WTC11 (cell line): ENCODE measurements around the gene OSBPL6. TPM values are rescaled to one million over a fixed set of nuclear protein-coding genes. Genes with fewer than 3 reads are reported as not detected.
A peak's percentile ranks its signal among the peaks of the same experiment; 100 is the strongest.

Source experiments
- ATAC-seq: fragments of 200-7000 bp; cut with Tn5 transposase; 2 replicates; pipeline ENCODE4 v1.10.0; 2021; ENCODE audit warnings: mild to moderate bottlenecking, moderate library complexity
- CTCF ChIA-PET: fragments of 300-600 bp; sonication (Branson Sonifier 250); formaldehyde crosslinking; loops from one replicate; lab custom pipeline; 2021; ENCODE audit warnings: antibody characterized with exemption; lab: Charles Lee
- POLR2A ChIA-PET: fragments of 350-600 bp; sonication (Branson Sonifier 250); formaldehyde crosslinking; loops from one replicate; lab custom pipeline; 2021; ENCODE audit warnings: antibody characterized with exemption; lab: Charles Lee
- DNase-seq: peaks from one replicate; pipeline ENCODE4 v3.0.0; 2021; ENCODE audit warnings: low spot score
- H3K27ac Mint-ChIP-seq: 2 replicates; pipeline ENCODE4 v1.8.0; 2021; ENCODE audit warnings: mixed read lengths
- H3K27me3 Mint-ChIP-seq: 2 replicates; pipeline ENCODE4 v1.8.0; 2021; ENCODE audit warnings: low read depth, mild to moderate bottlenecking, moderate library complexity, mixed read lengths
- H3K36me3 Mint-ChIP-seq: 2 replicates; pipeline ENCODE4 v1.8.0; 2021; ENCODE audit warnings: mixed read lengths
- H3K4me1 Mint-ChIP-seq: 2 replicates; pipeline ENCODE4 v1.8.0; 2022; ENCODE audit warnings: mixed read lengths
- H3K4me3 Mint-ChIP-seq: 2 replicates; pipeline ENCODE4 v1.8.0; 2021; ENCODE audit warnings: mild to moderate bottlenecking, moderate library complexity, mixed read lengths
- H3K9me3 Mint-ChIP-seq: 2 replicates; pipeline ENCODE4 v1.8.0; 2021; ENCODE audit warnings: mixed read lengths
- ARID4B ChIP-seq: sonication (generic); formaldehyde crosslinking; IDR thresholded peaks from 2 replicates; pipeline ENCODE4 v1.8.0; 2023; ENCODE audit warnings: missing genetic modification reagents, mild to moderate bottlenecking, borderline replicate concordance
- ATF3 ChIP-seq: sonication (generic); formaldehyde crosslinking; conservative IDR thresholded peaks from 2 replicates; pipeline ENCODE4 v1.8.1; 2022; ENCODE audit warnings: mild to moderate bottlenecking, missing genetic modification reagents
- CBFB ChIP-seq: sonication (generic); formaldehyde crosslinking; IDR thresholded peaks from 2 replicates; pipeline ENCODE4 v1.8.1; 2022; ENCODE audit warnings: mild to moderate bottlenecking, low read depth, missing genetic modification reagents
- CDX4 ChIP-seq: fragments of 250-450 bp; sonication (Bioruptor Pico); IDR thresholded peaks from 2 replicates; pipeline ENCODE4 v1.9.0; 2021; ENCODE audit warnings: moderate library complexity, mild to moderate bottlenecking, inconsistent platforms, borderline replicate concordance
- CREB1 ChIP-seq: sonication (generic); formaldehyde crosslinking; IDR thresholded peaks from 2 replicates; pipeline ENCODE4 v1.8.0; 2023; ENCODE audit warnings: mild to moderate bottlenecking, missing genetic modification reagents
- CTCF ChIP-seq: fragments of 200-600 bp; IDR thresholded peaks from 2 replicates; pipeline ENCODE4 v1.8.0; 2022; ENCODE audit warnings: antibody characterized with exemption
- FOXJ3 ChIP-seq: sonication (generic); formaldehyde crosslinking; IDR thresholded peaks from 2 replicates; pipeline ENCODE4 v1.9.0; 2021; ENCODE audit warnings: missing genetic modification reagents, mild to moderate bottlenecking, borderline replicate concordance
- GABPB1 ChIP-seq: sonication (generic); formaldehyde crosslinking; IDR thresholded peaks from 2 replicates; pipeline ENCODE4 v1.8.1; 2023; ENCODE audit warnings: mild to moderate bottlenecking, missing genetic modification reagents
- MLX ChIP-seq: sonication (generic); formaldehyde crosslinking; IDR thresholded peaks from 2 replicates; pipeline ENCODE4 v1.8.1; 2023; ENCODE audit warnings: mild to moderate bottlenecking, missing genetic modification reagents, moderate library complexity
- MXD4 ChIP-seq: fragments of 250-450 bp; sonication (Bioruptor Pico); IDR thresholded peaks from 2 replicates; pipeline ENCODE4 v1.8.0; 2021; ENCODE audit warnings: mild to moderate bottlenecking, moderate library complexity, borderline replicate concordance
- PREB ChIP-seq: sonication (generic); formaldehyde crosslinking; IDR thresholded peaks from 2 replicates; pipeline ENCODE4 v1.8.1; 2022; ENCODE audit warnings: mild to moderate bottlenecking, missing genetic modification reagents, moderate library complexity, borderline replicate concordance
- ZNF121 ChIP-seq: sonication (generic); formaldehyde crosslinking; IDR thresholded peaks from 2 replicates; pipeline ENCODE4 v1.8.0; 2023; ENCODE audit warnings: missing genetic modification reagents
- ZNF232 ChIP-seq: sonication (generic); formaldehyde crosslinking; IDR thresholded peaks from 2 replicates; pipeline ENCODE4 v1.8.0; 2022; ENCODE audit warnings: mild to moderate bottlenecking, missing genetic modification reagents
- ZNF416 ChIP-seq: fragments of 250-450 bp; sonication (Bioruptor Pico); IDR thresholded peaks from 2 replicates; pipeline ENCODE4 v1.9.0; 2021; ENCODE audit warnings: mild to moderate bottlenecking, inconsistent platforms
- total RNA-seq: library from RNA; stranded (reverse); gene quantifications from 3 replicates; pipeline ENCODE4 v1.2.3, GENCODE V29; 2021

Gene OSBPL6
- total RNA-seq, 1 experiment from 2014 or later, result 9.2 TPM

GRCh38 chr2:178280244-178280852 is 86.0 kb downstream of the OSBPL6 start:
- DNase-seq, result no peak

GRCh38 chr2:178282075-178282815 is 87.9 kb downstream of the OSBPL6 start:
- ChIA-PET CTCF (interaction anchor here (0.9 kb wide), 1 partner anchor 132 kb away, joined by 4 read pairs; no protein-coding TSS in a partner anchor), POLR2A (interaction anchor here (0.6 kb wide), 1 partner anchor 130 kb away, joined by 3 read pairs; no protein-coding TSS in a partner anchor)
- H3K4me1 Mint-ChIP-seq, result peaks cover 35% of the 10 kb centered on the region
- H3K36me3 Mint-ChIP-seq, result no peaks in the 10 kb centered on the region
- H3K27ac Mint-ChIP-seq, result no peak overlapping the region
- H3K27me3 Mint-ChIP-seq, result no peaks in the 10 kb centered on the region
- TF ChIP-seq ATF3 (CRISPR knock-in tag) (no peak), MLX (no peak), CBFB (CRISPR knock-in tag) (no peak), ZNF232 (CRISPR knock-in tag) (no peak), ZNF121 (CRISPR knock-in tag) (no peak)
- DNase-seq (no peak), ATAC-seq (peak; percentile 85)
- no peak overlapping the region for H3K4me3 Mint-ChIP-seq
- H3K9me3 Mint-ChIP-seq, result peaks cover 4% of the 10 kb centered on the region; the same call in 1 of the 2 replicates

More at GRCh38 chr2:178280244-178280852, 86.0 kb downstream of the OSBPL6 start:
- no peak overlapping the region for H3K27ac Mint-ChIP-seq
- no peak for ATAC-seq
- no peak overlapping the region for H3K4me3 Mint-ChIP-seq
- peaks cover 4% of the 10 kb centered on the region; the same call in 1 of the 2 replicates for H3K9me3 Mint-ChIP-seq
- TF ChIP-seq FOXJ3 (no peak), CTCF (peak; percentile 75)
- POLR2A ChIA-PET, result no interaction called here
- peaks cover 40% of the 10 kb centered on the region for H3K4me1 Mint-ChIP-seq
- H3K36me3 Mint-ChIP-seq, result no peaks in the 10 kb centered on the region
- CTCF ChIA-PET, result interaction anchor here (1.0 to 1.5 kb wide), 3 partner anchors 24 to 134 kb away, joined by 4 to 6 read pairs (median 4); no protein-coding TSS in a partner anchor
- no peaks in the 10 kb centered on the region for H3K27me3 Mint-ChIP-seq

GRCh38 chr2:178283341-178283918 is 89.1 kb downstream of the OSBPL6 start:
- no peak for DNase-seq
- peaks cover 28% of the 10 kb centered on the region for H3K4me1 Mint-ChIP-seq
- ChIA-PET POLR2A (interaction anchor here (1.0 kb wide), 1 partner anchor 23 kb away, joined by 3 read pairs; no protein-coding TSS in a partner anchor), CTCF (no interaction called here)
- H3K27ac Mint-ChIP-seq, result no peak overlapping the region
- H3K4me3 Mint-ChIP-seq, result no peak overlapping the region
- TF ChIP-seq PREB (CRISPR knock-in tag), result no peak
- TF ChIP-seq CREB1 (CRISPR knock-in tag), result no peak
- no peak for TF ChIP-seq GABPB1 (CRISPR knock-in tag)
- TF ChIP-seq CTCF, result no peak
- TF ChIP-seq MXD4 (CRISPR knock-in tag), result no peak
- TF ChIP-seq ZNF416 (CRISPR knock-in tag), result no peak
- TF ChIP-seq CDX4 (CRISPR knock-in tag), result no peak
- no peak for TF ChIP-seq ARID4B (CRISPR knock-in tag)
- no peaks in the 10 kb centered on the region for H3K27me3 Mint-ChIP-seq
- no peak for ATAC-seq
- H3K9me3 Mint-ChIP-seq, result peaks cover 4% of the 10 kb centered on the region; the same call in 1 of the 2 replicates
- no peaks in the 10 kb centered on the region for H3K36me3 Mint-ChIP-seq
